Ovary (tissue), 9 donors: ENCODE results near the gene MRGPRX4. TPM values are rescaled to one million over a fixed set of nuclear protein-coding genes. Genes with fewer than 3 reads are reported as not detected.
"Not testable (repeated sequence)": the region's sequence is repeated elsewhere in the genome, so short reads cannot be mapped to it uniquely, and the experiment has no call there.

ENCODE experiments used
- DNase-seq, 5 donors: peaks; one replicate each; pipeline ENCODE4 v3.0.0-alpha.2; 2019 to 2020
- H3K27ac ChIP-seq, 2 donors: fragments of 200-600 bp; one replicate each; pipeline versions ENCODE4 v1.5.1 to v1.8.0; 2019 to 2022
- H3K27me3 ChIP-seq: fragments of 200-600 bp; one replicate; pipeline ENCODE4 v1.8.0; 2022
- H3K36me3 ChIP-seq: fragments of 200-600 bp; sonication (generic); one replicate; pipeline ENCODE4 v1.5.1; 2019
- H3K4me1 ChIP-seq: one replicate; pipeline ENCODE4 v1.8.1; 2013; ENCODE audit warnings: mild to moderate bottlenecking, moderate library complexity; ENCODE audit not compliant: insufficient read depth
- H3K4me3 ChIP-seq: fragments of 200-600 bp; sonication (generic); one replicate; pipeline ENCODE4 v1.5.1; 2017
- H3K9me3 ChIP-seq, 2 donors: fragments of 200-600 bp in 1 of 2; sonication (generic) in 1 of 2; one replicate each; pipeline versions ENCODE4 v1.5.1 to v1.8.1; 2013 to 2019; ENCODE audit warnings: mild to moderate bottlenecking in 1 of 2, moderate library complexity in 1 of 2
- CTCF ChIP-seq, 3 donors: fragments of 450-650 bp in 2 of 3; fragments of 200-600 bp in 1 of 3; IDR thresholded peaks; one replicate each; pipeline versions ENCODE4 v1.5.1 to v1.8.0; 2016 to 2022; ENCODE audit warnings: antibody characterized with exemption in 3 of 3, mild to moderate bottlenecking in 1 of 3
- EP300 ChIP-seq: sonication (generic); formaldehyde crosslinking; IDR thresholded peaks from one replicate; pipeline ENCODE4 v1.6.1; 2017; ENCODE audit warnings: antibody characterized with exemption
- POLR2A ChIP-seq: fragments of 450-650 bp; IDR thresholded peaks from one replicate; pipeline ENCODE4 v1.6.1; 2017; ENCODE audit warnings: antibody characterized with exemption, mild to moderate bottlenecking, moderate library complexity
- WGBS, 3 donors: extraction: QIAGEN DNeasy Blood & Tissue Kit in 1 of 3; methylation state at CpG; one replicate each; pipeline versions ENCODE4 v1.1.5 to v1.1.7; 2013 to 2017; 5-methylcytosine and 5-hydroxymethylcytosine counted together
- intact Hi-C, 4 donors: fragments of 100-400 bp; cut with DNase I; formaldehyde crosslinking; loops; one replicate each; pipeline versions ENCODE4 v1.11.0 to v1.15.1; 2022 to 2023
- polyA plus RNA-seq, 2 donors: library from polyadenylated mRNA; stranded (reverse); fragments of 200-250 nt in 1 of 2; fragments of 350-450 nt in 1 of 2; fragmentation: Illumina TruSeq in 1 of 2; extraction: RNeasy Lipid Tissue Mini Kit (QIAGEN cat#74804) in 1 of 2; gene quantifications; one replicate each; pipeline ENCODE4 v1.2.3, GENCODE V29; 2013 to 2014
- total RNA-seq, 7 donors: library from RNA; depleted of rRNA in 2 of 7; stranded (reverse); fragments of >200 nt in 2 of 7; fragmentation: NEBNext Ultra II Directional in 3 of 7; extraction: Animal tissue kit (Norgen Biotek cat#: 25700) in 3 of 7; gene quantifications; one replicate each; pipeline versions ENCODE4 v1.1.0 to v1.2.4, GENCODE V29; 2016 to 2023
- donor health status: DM: no; HTN: no; CAD: no; lungs with moderate emphysema.
- donor health status: DM: no; HTN: no; CAD: no.
- donor health status: Bipolar disorder and iron deficiency.
- donor health status: DM: yes; HTN: yes; CAD: no.
- donor health status: DM: no; HTN: no; CAD: no.
- donor health status: DM: yes; HTN: yes; CAD: no.

The MRGPRX4 gene
- total and polyA plus RNA-seq, 9 donors, result not detected

GRCh38 chr11:18193010-18193409, 20.4 kb downstream of the MRGPRX4 start:
- 26 to 30% (median 28%) methylated on average over 4 of the region's 4 CpGs for WGBS, 3 donors
- Histone ChIP-seq H3K36me3 (no peaks in the 10 kb centered on the region), H3K4me3 (no peak overlapping the region), H3K9me3 (no peaks in the 10 kb centered on the region), H3K27me3 (no peaks in the 10 kb centered on the region), H3K27ac (no peak overlapping the region), H3K4me1 (no peaks in the 10 kb centered on the region)
- TF ChIP-seq CTCF (IDR thresholded peaks at IDR 0.05) (no peak), EP300 (no peak), POLR2A (no peak)
- intact Hi-C loops, result no loop called here
- no peak for DNase-seq

GRCh38 chr11:18196532-18196931, 23.9 kb downstream of the MRGPRX4 start:
- H3K9me3 ChIP-seq, result no peaks in the 10 kb centered on the region
- no peak overlapping the region for H3K27ac ChIP-seq
- no peak for DNase-seq
- H3K36me3 ChIP-seq, result no peaks in the 10 kb centered on the region
- H3K4me1 ChIP-seq, result no peaks in the 10 kb centered on the region
- intact Hi-C loops, result no loop called here
- TF ChIP-seq CTCF (IDR thresholded peaks at IDR 0.05), result no peak
- TF ChIP-seq POLR2A, result no peak
- no peak for TF ChIP-seq EP300
- 91 to 93% (median 93%) methylated on average over 2 of the region's 2 CpGs for whole genome bisulfite sequencing, 3 donors
- H3K4me3 ChIP-seq, result no peak overlapping the region
- H3K27me3 ChIP-seq, result no peaks in the 10 kb centered on the region

- H3K36me3 ChIP-seq, DNase-seq, H3K9me3 ChIP-seq, H3K27ac ChIP-seq, intact Hi-C loops, H3K4me1 ChIP-seq, H3K27me3 ChIP-seq, H3K4me3 ChIP-seq: not testable (repeated sequence)
- 52 to 86% (median 76%) methylated on average over 3 of the region's 3 CpGs for WGBS, 3 donors
These were observed 25.1 kb downstream of the MRGPRX4 start for GRCh38 chr11:18197738-18198137.

- Histone ChIP-seq H3K4me1 (no peaks in the 10 kb centered on the region), H3K27me3 (no peaks in the 10 kb centered on the region), H3K36me3 (no peaks in the 10 kb centered on the region), H3K27ac (no peak overlapping the region), H3K4me3 (no peak overlapping the region), H3K9me3 (no peaks in the 10 kb centered on the region)
- WGBS, 3 donors, result 4 to 6% (median 5%) methylated on average over 6 of the region's 6 CpGs
- no peak for DNase-seq
- intact Hi-C loops, result no loop called here
- TF ChIP-seq EP300 (no peak), POLR2A (no peak), CTCF (IDR thresholded peaks at IDR 0.05) (no peak)
These were observed 31.1 kb downstream of the MRGPRX4 start for GRCh38 chr11:18203723-18204122.

GRCh38 chr11:18204220-18204619, 31.6 kb downstream of the MRGPRX4 start:
- 78 to 86% (median 82%) methylated on average over 3 of the region's 3 CpGs for WGBS, 3 donors
- no peak for DNase-seq
- H3K9me3 ChIP-seq, result no peaks in the 10 kb centered on the region
- H3K4me1 ChIP-seq, result no peaks in the 10 kb centered on the region
- H3K27ac ChIP-seq, result no peak overlapping the region
- no peak for TF ChIP-seq CTCF (IDR thresholded peaks at IDR 0.05)
- TF ChIP-seq POLR2A, result no peak
- no peak for TF ChIP-seq EP300
- intact Hi-C loops, result no loop called here
- H3K27me3 ChIP-seq, result no peaks in the 10 kb centered on the region
- no peaks in the 10 kb centered on the region for H3K36me3 ChIP-seq
- no peak overlapping the region for H3K4me3 ChIP-seq
